PC-3 (cell line): ENCODE measurements around the gene COQ10A.

Experiments used
- EZH2 ChIP-seq: fragments of 300-600 bp; sonication (generic); IDR thresholded peaks from one replicate; pipeline ENCODE4 v1.6.1; 2017; ENCODE audit warnings: antibody characterized with exemption, mild to moderate bottlenecking, low read length; ENCODE audit not compliant: unreplicated experiment
- TF ChIP-seq, protein P1 (sequence below): fragments of 300-600 bp; sonication (generic); conservative IDR thresholded peaks from 2 replicates; pipeline ENCODE4 v1.5.1; 2017; ENCODE audit warnings: antibody characterized with exemption, low read depth, mild to moderate bottlenecking, low read length

DNA sequence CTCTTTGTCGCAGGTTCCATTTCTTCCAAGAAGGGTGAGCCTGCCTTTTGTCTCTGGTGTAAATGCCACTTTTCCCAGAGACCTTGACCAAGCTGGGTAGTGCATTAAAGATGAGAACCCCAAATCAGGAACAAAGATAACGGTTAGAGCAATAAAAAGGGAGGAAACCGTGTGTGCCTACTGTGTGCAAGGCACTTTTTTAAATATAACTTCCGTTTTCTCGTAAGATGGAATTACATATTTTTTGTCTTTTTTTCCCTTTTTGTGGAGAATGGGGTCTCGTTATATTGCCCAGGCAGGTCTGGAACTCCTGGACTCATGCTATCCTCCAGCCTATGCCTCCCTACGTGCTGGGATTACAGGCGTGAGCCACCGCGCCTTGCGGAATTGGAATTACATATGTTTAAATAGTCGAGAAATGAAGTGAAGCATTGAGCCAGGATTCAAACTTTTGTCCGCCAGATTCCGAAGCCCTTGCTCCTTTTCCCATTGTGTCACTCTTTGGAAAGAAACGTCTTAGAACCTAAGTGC, 43.1 kb upstream of the COQ10A start:
- TF ChIP-seq, protein P1, sequence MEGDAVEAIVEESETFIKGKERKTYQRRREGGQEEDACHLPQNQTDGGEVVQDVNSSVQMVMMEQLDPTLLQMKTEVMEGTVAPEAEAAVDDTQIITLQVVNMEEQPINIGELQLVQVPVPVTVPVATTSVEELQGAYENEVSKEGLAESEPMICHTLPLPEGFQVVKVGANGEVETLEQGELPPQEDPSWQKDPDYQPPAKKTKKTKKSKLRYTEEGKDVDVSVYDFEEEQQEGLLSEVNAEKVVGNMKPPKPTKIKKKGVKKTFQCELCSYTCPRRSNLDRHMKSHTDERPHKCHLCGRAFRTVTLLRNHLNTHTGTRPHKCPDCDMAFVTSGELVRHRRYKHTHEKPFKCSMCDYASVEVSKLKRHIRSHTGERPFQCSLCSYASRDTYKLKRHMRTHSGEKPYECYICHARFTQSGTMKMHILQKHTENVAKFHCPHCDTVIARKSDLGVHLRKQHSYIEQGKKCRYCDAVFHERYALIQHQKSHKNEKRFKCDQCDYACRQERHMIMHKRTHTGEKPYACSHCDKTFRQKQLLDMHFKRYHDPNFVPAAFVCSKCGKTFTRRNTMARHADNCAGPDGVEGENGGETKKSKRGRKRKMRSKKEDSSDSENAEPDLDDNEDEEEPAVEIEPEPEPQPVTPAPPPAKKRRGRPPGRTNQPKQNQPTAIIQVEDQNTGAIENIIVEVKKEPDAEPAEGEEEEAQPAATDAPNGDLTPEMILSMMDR: no peak
- no peak for TF ChIP-seq EZH2
